MCF 10A (cell line): ENCODE measurements around the gene MPDZ. TPM values are rescaled to one million over a fixed set of nuclear protein-coding genes. Genes with fewer than 3 reads are reported as not detected.

Experiments
- BruUV-seq: library from RNA; stranded (reverse); fragments of 400-500 nt; replicated peaks from 2 replicates; lab custom pipeline; 2021; lab: Mats Ljungman, UMichigan
- CTCF ChIA-PET: fragments of 300-600 bp; sonication (Branson Sonifier 250); formaldehyde crosslinking; extraction: SDS; loops from one replicate; lab custom pipeline; 2021; ENCODE audit warnings: antibody characterized with exemption, inconsistent platforms; lab: Yijun Ruan, JAX
- POLR2A ChIA-PET: fragments of 300-600, 350-650 bp; sonication (Branson Sonifier 250); formaldehyde crosslinking; extraction: SDS; loops from one replicate; lab custom pipeline; 2020; ENCODE audit warnings: antibody characterized with exemption, inconsistent platforms; lab: Yijun Ruan, JAX
- DNase-seq: peaks from one replicate; pipeline ENCODE4 v3.0.0-alpha.2; 2018; ENCODE audit not compliant: unreplicated experiment
- H3K27ac Mint-ChIP-seq: one replicate; pipeline ENCODE4 v1.8.0; 2022; ENCODE audit warnings: mild to moderate bottlenecking, low read depth, mixed read lengths; ENCODE audit not compliant: unreplicated experiment
- H3K27me3 Mint-ChIP-seq: one replicate; pipeline ENCODE4 v1.8.0; 2022; ENCODE audit warnings: mixed read lengths; ENCODE audit not compliant: insufficient read depth, unreplicated experiment
- H3K36me3 Mint-ChIP-seq: one replicate; pipeline ENCODE4 v1.8.0; 2022; ENCODE audit warnings: mild to moderate bottlenecking, moderate library complexity, mixed read lengths; ENCODE audit not compliant: insufficient read depth, unreplicated experiment
- H3K4me1 Mint-ChIP-seq: one replicate; pipeline ENCODE4 v1.8.0; 2022; ENCODE audit warnings: mixed read lengths; ENCODE audit not compliant: insufficient read depth, unreplicated experiment
- H3K4me3 Mint-ChIP-seq: one replicate; pipeline ENCODE4 v1.8.0; 2022; ENCODE audit warnings: mild to moderate bottlenecking, moderate library complexity, mixed read lengths; ENCODE audit not compliant: unreplicated experiment
- H3K9me3 Mint-ChIP-seq: one replicate; pipeline ENCODE4 v1.8.0; 2022; ENCODE audit warnings: mixed read lengths; ENCODE audit not compliant: unreplicated experiment
- CTCF ChIP-seq: fragments of 200-600 bp; IDR thresholded peaks from one replicate; pipeline ENCODE4 v1.8.0; 2022; ENCODE audit warnings: antibody characterized with exemption, mild to moderate bottlenecking; ENCODE audit not compliant: unreplicated experiment
- intact Hi-C: fragments of 100-400 bp; cut with micrococcal nuclease; formaldehyde crosslinking; loops from 2 replicates; pipeline ENCODE4 v1.14.1; 2022
- total RNA-seq: library from RNA; stranded (reverse); gene quantifications from 2 replicates; pipeline ENCODE4 v1.2.3, GENCODE V29; 2022

Gene MPDZ
- total RNA-seq, 1 experiment from 2014 or later: 8.8 TPM

GRCh38 chr9:13111778-13112177 is 167.7 kb downstream of the MPDZ start:
- intact Hi-C loops: no loop called here
- TF ChIP-seq CTCF: no peak

GRCh38 chr9:13110766-13111417 is 168.6 kb downstream of the MPDZ start:
- intact Hi-C loops: no loop called here
- H3K9me3 Mint-ChIP-seq: no peaks in the 10 kb centered on the region
- peaks cover 7% of the 10 kb centered on the region for H3K36me3 Mint-ChIP-seq
- no peaks in the 10 kb centered on the region for H3K27me3 Mint-ChIP-seq
- no peak overlapping the region for H3K27ac Mint-ChIP-seq
- peak; percentile 72 for DNase-seq
- H3K4me1 Mint-ChIP-seq: peaks cover 7% of the 10 kb centered on the region
- no TSS peak for BruUV-seq
- no peak overlapping the region for H3K4me3 Mint-ChIP-seq
- ChIA-PET POLR2A (interaction anchor here (0.6 kb wide), 1 partner anchor 18 kb away, joined by 3 read pairs; no protein-coding TSS in a partner anchor), CTCF (no interaction called here)
- no peak for TF ChIP-seq CTCF

More at GRCh38 chr9:13111778-13112177, 167.7 kb downstream of the MPDZ start:
- ChIA-PET CTCF (interaction anchor here (0.6 kb wide), 1 partner anchor 17 kb away, joined by 3 read pairs; no protein-coding TSS in a partner anchor), POLR2A (interaction anchor here (0.6 kb wide), 1 partner anchor 17 kb away, joined by 3 read pairs; no protein-coding TSS in a partner anchor)
- DNase-seq: no peak
- BruUV-seq: no TSS peak
- Mint-ChIP-seq H3K36me3 (peaks cover 6% of the 10 kb centered on the region), H3K27me3 (no peaks in the 10 kb centered on the region), H3K27ac (no peak overlapping the region), H3K4me1 (peaks cover 7% of the 10 kb centered on the region), H3K4me3 (no peak overlapping the region), H3K9me3 (no peaks in the 10 kb centered on the region)

DNA sequence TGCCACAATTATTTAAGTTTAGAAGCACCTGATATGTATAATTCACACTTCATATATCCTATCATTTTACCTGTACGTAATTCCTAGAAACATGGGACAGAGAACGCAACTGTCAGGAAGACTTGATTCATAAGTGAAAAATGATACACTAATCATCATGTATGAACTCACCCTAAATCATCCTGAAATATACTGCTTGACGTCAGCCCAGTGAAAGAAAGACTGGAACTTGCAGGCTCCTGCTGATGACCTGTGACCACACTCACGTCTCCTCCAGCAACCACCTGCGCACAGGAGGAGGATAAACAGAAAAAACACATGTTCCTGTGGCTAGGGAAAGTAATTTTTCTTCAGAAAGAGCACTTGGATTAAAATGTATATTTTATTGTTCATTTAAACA is 169.7 kb downstream of the MPDZ start:
- Mint-ChIP-seq H3K27me3 (no peaks in the 10 kb centered on the region), H3K4me1 (peaks cover 7% of the 10 kb centered on the region), H3K9me3 (no peaks in the 10 kb centered on the region), H3K36me3 (peaks cover 7% of the 10 kb centered on the region), H3K4me3 (no peak overlapping the region), H3K27ac (no peak overlapping the region)
- ChIA-PET CTCF (no interaction called here), POLR2A (no interaction called here)
- DNase-seq: no peak
- intact Hi-C loops: no loop called here
- TF ChIP-seq CTCF: no peak
- BruUV-seq: no TSS peak

GRCh38 chr9:13107008-13107407 is 172.5 kb downstream of the MPDZ start:
- intact Hi-C loops: no loop called here
- Mint-ChIP-seq H3K27ac (no peak overlapping the region), H3K4me3 (no peak overlapping the region), H3K9me3 (no peaks in the 10 kb centered on the region), H3K36me3 (peaks cover 7% of the 10 kb centered on the region), H3K4me1 (peaks cover 7% of the 10 kb centered on the region), H3K27me3 (no peaks in the 10 kb centered on the region)
- ChIA-PET CTCF (interaction anchor here (0.7 to 1.4 kb wide), 3 partner anchors 13 to 73 kb away, joined by 3 read pairs; no protein-coding TSS in a partner anchor), POLR2A (no interaction called here)
- no TSS peak for BruUV-seq
- DNase-seq: no peak
- TF ChIP-seq CTCF: no peak
